Peyer's patch (tissue), 4 donors: ENCODE results near the gene ZDHHC22. TPM values are rescaled to one million over a fixed set of nuclear protein-coding genes. Genes with fewer than 3 reads are reported as not detected.

ENCODE experiments used
- DNase-seq, 3 donors: peaks; one replicate each; pipeline ENCODE4 v3.0.0-alpha.2; 2017 to 2019
- H3K27ac ChIP-seq, 4 donors: fragments of 200-600 bp; sonication (generic); one replicate each; pipeline ENCODE4 v1.5.1; 2016 to 2019
- H3K27me3 ChIP-seq, 2 donors: fragments of 200-600 bp; sonication (generic); one replicate each; pipeline ENCODE4 v1.5.1; 2019
- H3K36me3 ChIP-seq, 3 donors: fragments of 200-600 bp; sonication (generic); one replicate each; pipeline ENCODE4 v1.5.1; 2016 to 2019
- H3K4me1 ChIP-seq, 4 donors: fragments of 200-600 bp; sonication (generic); one replicate each; pipeline ENCODE4 v1.5.1; 2016 to 2019
- H3K4me3 ChIP-seq, 4 donors: fragments of 200-600 bp; sonication (generic); 1 replicate in 3 of 4; 2 replicates in 1 of 4; pipeline ENCODE4 v1.5.1; 2016 to 2019; ENCODE audit warnings: mild to moderate bottlenecking in 1 of 4
- H3K9me3 ChIP-seq, 4 donors: fragments of 200-600 bp; sonication (generic); one replicate each; pipeline ENCODE4 v1.5.1; 2016 to 2019; ENCODE audit warnings: mild to moderate bottlenecking in 1 of 4
- CTCF ChIP-seq, 6 experiments: fragments of 450-650 bp in 4 of 6; fragments of 200-600 bp in 2 of 6; sonication (generic) in 1 of 6; IDR thresholded peaks; one replicate each; pipeline ENCODE4 v1.5.1; 2017 to 2019; ENCODE audit warnings: antibody characterized with exemption in 6 of 6, mild to moderate bottlenecking in 3 of 6, moderate library complexity in 1 of 6
- POLR2A ChIP-seq, 2 donors: fragments of 450-650 bp; IDR thresholded peaks; one replicate each; pipeline ENCODE4 v1.5.1; 2017; ENCODE audit warnings: antibody characterized with exemption in 2 of 2, mild to moderate bottlenecking in 2 of 2, moderate library complexity in 2 of 2
- total RNA-seq, 4 donors: library from RNA; depleted of rRNA; stranded (reverse); fragments of >200 nt; gene quantifications; one replicate each; pipeline ENCODE4 v1.1.0, GENCODE V29; 2016

The ZDHHC22 gene
- total RNA-seq, 4 donors from 2014 or later, result 0.57 TPM; not detected in 3

GRCh38 chr14:77185093-77185465, 43.5 kb upstream of the ZDHHC22 start:
- H3K36me3 ChIP-seq, result no peaks in the 10 kb centered on the region
- no peaks in the 10 kb centered on the region for H3K27me3 ChIP-seq
- H3K9me3 ChIP-seq, result no peaks in the 10 kb centered on the region
- no peak overlapping the region for H3K4me3 ChIP-seq
- H3K4me1 ChIP-seq, result peaks cover 0 to 25% (median 10%) of the 10 kb centered on the region in 4 donors
- TF ChIP-seq CTCF (IDR thresholded peaks at IDR 0.05), result no peak
- TF ChIP-seq POLR2A (IDR thresholded peaks at IDR 0.05), result no peak
- DNase-seq, result no peak
- H3K27ac ChIP-seq, result peak overlapping the region in 2 of 4 donors; percentile 56 to 83

GRCh38 chr14:77184396-77185092, 43.0 kb upstream of the ZDHHC22 start:
- Histone ChIP-seq H3K27ac (peak overlapping the region in 2 of 4 donors; percentile 56 to 83), H3K4me1 (peaks cover 0 to 25% (median 10%) of the 10 kb centered on the region in 4 donors), H3K27me3 (no peaks in the 10 kb centered on the region), H3K4me3 (no peak overlapping the region), H3K36me3 (no peaks in the 10 kb centered on the region), H3K9me3 (no peaks in the 10 kb centered on the region)
- TF ChIP-seq CTCF (IDR thresholded peaks at IDR 0.05) (no peak), POLR2A (IDR thresholded peaks at IDR 0.05) (peak in 1 of 2 donors; percentile 53)
- peak in 2 of 3 donors; percentile 74 to 78 for DNase-seq

- DNase-seq, result no peak
- TF ChIP-seq CTCF (IDR thresholded peaks at IDR 0.05) (no peak), POLR2A (IDR thresholded peaks at IDR 0.05) (no peak)
- Histone ChIP-seq H3K27me3 (no peaks in the 10 kb centered on the region), H3K9me3 (no peaks in the 10 kb centered on the region), H3K36me3 (no peaks in the 10 kb centered on the region), H3K4me3 (no peak overlapping the region), H3K4me1 (peaks cover 0 to 25% (median 10%) of the 10 kb centered on the region in 4 donors), H3K27ac (peak overlapping the region in 3 of 4 donors; percentile 4 to 79 (median 56))
Measured at GRCh38 chr14:77183896-77184295, 42.3 kb upstream of the ZDHHC22 start.

- H3K4me1 ChIP-seq, result peaks cover 0 to 21% (median 10%) of the 10 kb centered on the region in 4 donors
- no peaks in the 10 kb centered on the region for H3K36me3 ChIP-seq
- peak within 1 kb of the TSS in 2 of 4 donors; percentile 17 to 55 for H3K27ac ChIP-seq
- no peaks in the 10 kb centered on the region for H3K9me3 ChIP-seq
- DNase-seq, result peak; percentile 53 to 83 (median 73)
- no peaks in the 10 kb centered on the region for H3K27me3 ChIP-seq
- peak within 1 kb of the TSS; percentile 32 to 56 (median 52) for H3K4me3 ChIP-seq
- TF ChIP-seq POLR2A (IDR thresholded peaks at IDR 0.05) (peak; percentile 63 to 66), CTCF (IDR thresholded peaks at IDR 0.05) (no peak)
Measured at GRCh38 chr14:77181603-77182437, 40.2 kb upstream of the ZDHHC22 start, which contains the start of gene TMEM63C. Gene TMEM63C (plus strand): TSS chr14:77181798. CDS start chr14:77218814, 37,016 bp downstream.

- Histone ChIP-seq H3K4me1 (peaks cover 0 to 21% (median 10%) of the 10 kb centered on the region in 4 donors), H3K4me3 (peak overlapping the region; percentile 32 to 56 (median 52)), H3K27ac (no peak overlapping the region), H3K36me3 (no peaks in the 10 kb centered on the region), H3K9me3 (no peaks in the 10 kb centered on the region), H3K27me3 (no peaks in the 10 kb centered on the region)
- TF ChIP-seq CTCF (IDR thresholded peaks at IDR 0.05) (no peak), POLR2A (IDR thresholded peaks at IDR 0.05) (no peak)
- DNase-seq, result no peak
Measured at GRCh38 chr14:77180726-77181602, 39.4 kb upstream of the ZDHHC22 start.
